HG03175 (cell line): ENCODE measurements around the gene ANKS1A.
"Not testable (repeated sequence)": the region's sequence is repeated elsewhere in the genome, so short reads cannot be mapped to it uniquely, and the experiment has no call there.

Experiments
- ATAC-seq: cut with Tn5 transposase; IDR thresholded peaks from one replicate; pipeline ENCODE4 v1.9.1; 2021; ENCODE audit warnings: mild to moderate bottlenecking, moderate library complexity; ENCODE audit not compliant: unreplicated experiment

Gene ANKS1A

DNA sequence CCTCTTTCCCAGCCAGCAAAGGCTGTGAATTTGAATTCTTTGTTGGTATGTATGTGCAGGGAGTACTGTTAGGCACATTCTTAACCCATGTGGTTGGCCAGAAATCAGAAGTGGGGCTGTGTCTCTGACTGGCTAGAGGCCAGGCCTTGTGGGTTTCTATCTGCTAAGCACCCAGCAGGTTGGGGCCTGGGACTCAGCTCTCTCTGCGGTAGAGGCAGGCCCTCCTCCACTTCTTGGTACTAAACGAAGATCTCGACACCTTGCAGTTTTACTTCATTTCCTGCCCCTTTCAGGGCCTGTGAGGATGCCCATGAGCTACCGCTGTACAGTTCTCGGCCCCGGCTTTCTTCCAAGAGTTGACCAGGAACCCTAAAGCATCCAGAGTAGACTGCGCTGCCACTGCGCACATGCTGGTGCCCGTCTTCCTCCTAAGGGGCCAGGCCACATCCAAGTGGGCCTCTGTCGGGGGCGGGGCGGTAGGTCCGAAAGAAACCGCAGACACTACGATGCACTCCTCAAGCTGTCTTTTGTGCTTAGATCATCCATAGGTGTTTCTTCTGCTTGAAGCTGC, 201.0 kb downstream of the ANKS1A start:
- ATAC-seq = no peak

DNA sequence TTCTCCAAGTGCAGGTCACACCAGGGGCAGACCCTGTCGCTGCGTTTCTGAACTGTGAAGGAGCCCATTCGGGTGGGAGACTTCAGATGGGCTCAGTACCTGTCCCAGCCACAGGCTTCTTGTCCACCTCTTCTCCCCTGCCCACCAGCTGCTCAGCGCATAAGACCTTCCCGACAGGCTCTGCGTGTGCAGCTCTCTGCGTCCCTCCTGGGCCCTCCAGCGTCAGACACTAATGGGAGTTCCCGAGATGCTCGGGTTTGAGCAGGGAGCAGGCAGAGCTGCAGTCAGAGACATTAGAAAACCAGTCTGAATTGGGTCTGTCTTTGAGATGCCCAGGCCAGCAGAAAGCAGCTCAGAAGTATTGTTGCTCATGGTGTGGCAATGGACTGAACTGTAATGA, 201.7 kb downstream of the ANKS1A start:
- ATAC-seq = no peak

DNA sequence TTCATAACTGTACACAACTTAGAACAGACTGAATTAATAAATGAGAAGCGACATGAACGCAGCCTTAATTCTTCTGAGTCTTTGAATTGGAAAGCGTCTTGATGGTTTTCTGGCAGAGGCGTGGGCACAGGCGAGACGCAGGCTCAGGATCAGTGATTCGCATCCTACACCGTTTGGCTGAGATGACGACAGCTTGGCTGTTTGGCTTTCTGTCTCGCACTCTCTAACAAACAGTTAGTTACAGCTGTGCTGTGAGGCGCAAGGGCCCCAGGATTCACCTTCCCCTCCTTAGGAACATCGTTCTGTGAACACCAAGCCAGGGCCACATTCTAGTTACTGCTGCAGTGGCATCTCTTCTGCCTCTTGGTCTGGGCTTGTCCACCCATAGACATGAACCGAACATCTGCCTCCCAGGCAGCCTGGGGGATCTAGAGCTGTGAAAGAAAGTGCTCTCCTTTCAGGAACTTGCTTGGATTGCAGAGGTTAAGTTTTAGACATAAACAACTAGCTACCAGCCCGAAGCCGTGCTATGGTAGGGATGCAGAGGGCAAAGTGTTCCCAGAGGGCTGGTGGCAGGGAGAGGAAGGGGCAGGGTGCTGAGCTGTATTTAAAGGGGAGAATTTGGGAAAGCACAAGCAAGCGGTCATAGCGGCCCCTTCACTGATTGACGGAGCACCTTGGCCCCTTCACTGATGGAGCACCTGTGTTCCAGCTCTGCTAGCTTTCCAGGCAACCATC, 202.5 kb downstream of the ANKS1A start:
- ATAC-seq = no peak

- no peak for ATAC-seq
These were observed 203.5 kb downstream of the ANKS1A start for GRCh38 chr6:35092362-35093117.

GRCh38 chr6:35093118-35093445, 204.0 kb downstream of the ANKS1A start:
- no peak for ATAC-seq

GRCh38 chr6:35093783-35094182, 204.7 kb downstream of the ANKS1A start:
- no peak for ATAC-seq

DNA sequence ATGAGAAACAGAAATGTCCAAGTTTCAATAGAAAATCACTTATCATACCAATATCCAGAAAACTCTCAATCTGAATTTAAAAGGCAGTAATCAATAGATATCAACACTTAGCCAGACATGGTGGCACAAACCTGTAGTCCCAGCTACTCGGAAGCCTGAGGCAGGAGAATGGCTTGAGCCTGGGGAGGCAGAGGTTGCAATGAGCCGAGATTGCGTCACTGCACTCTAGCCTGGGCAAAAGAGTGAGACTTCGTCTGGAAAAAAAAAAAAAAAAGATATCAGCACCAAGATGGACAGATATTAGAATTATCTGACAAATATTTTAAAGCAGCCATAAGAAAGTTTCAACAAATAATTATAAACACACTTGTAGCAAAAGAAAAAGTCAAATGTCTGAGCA, 205.1 kb downstream of the ANKS1A start:
- no peak for ATAC-seq

DNA sequence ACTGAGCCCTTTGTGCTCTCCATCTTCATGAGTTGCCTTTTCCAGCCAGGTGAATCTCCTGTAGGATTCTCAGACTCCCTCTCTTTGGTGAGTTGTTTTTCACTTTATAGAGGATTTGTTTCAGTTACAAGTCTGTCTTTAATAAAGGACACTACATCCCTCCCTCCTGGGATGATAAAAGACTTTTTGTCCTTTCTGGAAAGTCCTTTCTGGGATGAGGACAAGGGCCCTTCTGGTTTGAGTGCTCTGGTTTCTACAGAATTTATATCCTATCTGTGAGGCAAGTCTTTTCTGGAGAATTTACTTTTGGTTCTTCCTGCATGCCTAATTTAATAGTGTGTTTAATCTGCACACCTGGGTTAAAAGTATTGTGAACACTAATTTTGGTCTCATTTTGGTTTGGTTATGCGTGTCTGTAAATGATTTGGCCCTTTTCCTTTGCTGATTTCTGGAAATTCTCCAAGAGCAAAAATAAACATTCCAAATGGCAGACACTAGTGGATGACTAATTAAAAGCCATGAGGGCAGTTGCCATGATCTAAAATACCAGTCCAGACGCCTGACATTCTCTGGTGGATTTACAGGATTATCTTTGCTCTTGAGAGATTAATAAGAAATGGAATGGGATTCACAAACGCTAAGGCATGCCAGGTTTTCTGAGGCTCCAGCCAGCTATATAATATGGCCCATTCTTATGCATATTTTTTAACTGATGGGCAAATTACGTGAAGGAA, 207.2 kb downstream of the ANKS1A start:
- no peak for ATAC-seq

DNA sequence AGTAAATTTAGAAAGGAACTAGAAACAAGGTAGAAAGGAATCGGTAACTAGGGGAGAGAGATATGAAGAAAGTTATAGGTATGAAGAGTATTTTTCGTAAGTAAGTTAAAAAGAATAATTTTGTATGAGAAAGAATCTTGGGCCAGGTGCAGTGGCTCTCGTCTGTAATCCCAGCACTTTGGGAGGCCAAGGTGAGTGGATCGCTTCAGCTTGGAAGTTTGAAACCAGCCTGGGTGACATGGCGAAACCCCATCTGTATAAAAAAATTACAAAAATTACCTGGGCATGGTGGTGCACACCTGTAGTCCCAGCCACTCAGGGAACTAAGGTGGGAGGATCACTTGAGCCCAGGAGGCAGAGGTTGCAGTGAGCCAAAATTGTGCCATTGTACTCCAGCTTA, 210.1 kb downstream of the ANKS1A start:
- ATAC-seq = no peak

DNA sequence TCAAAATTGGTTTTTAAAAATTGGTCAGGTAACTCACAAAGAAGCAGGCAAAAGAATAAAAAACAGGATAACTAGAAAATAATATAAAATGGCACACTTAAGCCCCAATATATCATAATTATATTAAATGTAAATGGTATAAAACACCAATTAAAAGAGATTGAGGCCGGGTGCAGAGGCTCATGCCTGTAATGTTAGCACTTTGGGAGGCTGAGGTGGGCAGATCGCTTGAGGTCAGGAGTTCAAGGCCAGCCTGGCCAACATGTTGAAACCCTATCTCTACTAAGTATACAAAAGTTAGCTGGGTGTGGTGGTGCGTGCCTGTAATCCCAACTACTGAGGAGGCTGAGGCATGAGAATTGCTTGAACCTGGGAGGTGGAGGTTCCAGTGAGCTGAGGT, 216.0 kb downstream of the ANKS1A start:
- no peak for ATAC-seq

- ATAC-seq = not testable (repeated sequence)
These were observed 217.0 kb downstream of the ANKS1A start for GRCh38 chr6:35106061-35106460.

DNA sequence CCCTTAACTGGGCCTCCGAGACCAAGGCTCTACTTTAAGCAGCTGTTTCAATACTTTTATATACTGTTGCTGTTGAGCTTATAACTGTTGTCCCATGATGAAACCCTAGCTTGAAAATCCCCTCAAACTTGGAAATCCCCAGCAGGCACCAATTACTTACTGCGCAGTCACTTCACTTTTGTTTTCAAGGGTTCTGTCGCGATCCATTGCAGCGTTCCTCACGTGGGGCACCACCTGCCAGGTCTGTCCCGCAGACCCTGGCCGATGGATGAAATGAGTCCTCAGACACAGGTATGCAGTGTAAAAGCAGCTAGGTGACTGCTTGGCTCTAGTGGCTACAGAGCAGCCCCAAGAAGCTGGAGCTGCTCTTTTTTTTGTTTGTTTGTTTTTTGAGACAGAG, 218.2 kb downstream of the ANKS1A start:
- not testable (repeated sequence) for ATAC-seq

DNA sequence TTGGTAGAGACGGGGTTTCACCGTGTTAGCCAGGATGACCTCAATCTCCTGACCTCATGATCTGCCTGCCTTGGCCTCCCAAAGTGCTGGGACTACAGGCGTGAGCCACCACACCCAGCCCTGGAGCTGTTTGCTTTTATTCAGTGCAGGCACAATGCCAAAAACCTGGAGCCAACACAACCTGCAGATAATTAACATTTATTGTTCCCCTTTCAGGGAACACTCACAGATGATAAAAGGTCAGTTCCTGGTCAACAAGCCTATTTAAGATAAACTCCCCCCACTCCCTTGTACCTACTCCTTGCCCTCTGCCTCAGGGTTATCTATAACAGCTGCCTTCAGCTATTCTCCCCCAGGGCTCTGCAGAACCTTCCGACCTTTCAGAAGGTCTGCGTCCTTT, 218.7 kb downstream of the ANKS1A start:
- ATAC-seq = not testable (repeated sequence)

DNA sequence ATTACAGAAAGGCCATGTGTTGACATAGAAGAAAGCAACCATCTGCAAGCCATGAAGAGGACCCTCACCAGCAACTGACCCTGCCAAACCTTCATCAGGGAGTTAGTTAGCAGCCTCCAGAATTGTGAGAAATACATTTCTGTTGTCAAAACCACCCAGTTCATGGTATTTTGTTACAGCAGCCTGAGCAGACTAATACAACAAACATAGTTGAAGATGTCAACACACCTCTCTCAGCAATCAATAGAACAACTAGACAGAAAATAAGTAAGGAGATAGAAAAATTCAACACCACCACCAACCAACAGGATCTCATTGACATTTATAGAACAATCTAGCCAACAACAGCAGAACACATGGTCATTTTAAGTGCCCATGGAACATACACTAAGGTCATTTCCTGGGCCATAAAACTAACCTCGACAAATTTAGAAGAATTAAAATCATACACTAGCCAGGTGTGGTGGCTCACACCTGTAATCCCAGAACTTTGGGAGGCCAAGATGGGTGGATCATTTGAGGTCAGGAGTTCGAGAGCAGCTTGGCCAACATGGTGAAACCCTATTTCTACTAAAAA, 219.3 kb downstream of the ANKS1A start:
- no peak for ATAC-seq

- no peak for ATAC-seq
These were observed 231.7 kb downstream of the ANKS1A start for GRCh38 chr6:35120746-35121145.

DNA sequence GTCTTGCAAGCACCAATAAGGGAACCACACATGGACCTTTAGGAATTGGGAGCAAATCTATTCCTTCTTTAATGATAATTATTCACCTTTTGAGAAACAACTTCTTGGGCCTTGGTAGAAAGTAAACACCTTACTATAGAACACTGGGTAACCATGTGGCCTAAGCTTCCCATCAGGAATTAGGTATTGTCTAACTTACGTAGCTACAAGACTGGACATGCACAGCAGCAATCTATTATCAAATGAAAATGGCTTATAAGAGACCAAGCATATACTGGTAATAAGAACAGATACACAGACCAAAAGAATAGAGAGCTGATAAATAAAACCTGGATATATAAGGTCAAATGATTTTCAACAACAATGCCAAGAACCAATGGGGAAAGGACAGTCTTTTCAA, 235.3 kb downstream of the ANKS1A start:
- ATAC-seq = no peak

DNA sequence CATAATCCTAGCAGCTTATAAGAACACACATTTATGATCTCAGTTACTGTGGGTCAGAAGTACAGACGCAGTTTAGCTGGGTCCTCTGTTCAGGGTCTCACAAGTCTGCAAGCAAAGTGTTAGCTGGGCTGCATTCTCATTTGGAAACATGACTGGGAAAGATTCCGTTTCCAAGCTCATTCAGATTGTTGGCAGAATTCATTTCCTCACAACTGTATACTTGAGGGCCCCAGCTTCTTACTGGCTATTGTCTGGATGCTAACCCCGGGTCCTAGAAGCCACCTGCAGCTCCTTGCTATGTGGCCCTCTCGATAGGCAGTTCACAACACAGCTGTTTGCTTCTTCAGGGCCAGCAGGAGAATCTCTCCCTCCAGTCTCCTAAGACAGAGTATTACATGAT, 239.0 kb downstream of the ANKS1A start:
- no peak for ATAC-seq

- ATAC-seq = no peak
These were observed 239.4 kb downstream of the ANKS1A start for GRCh38 chr6:35128496-35128895.

- no peak for ATAC-seq
These were observed 247.1 kb downstream of the ANKS1A start for GRCh38 chr6:35136185-35136584.

- ATAC-seq = not testable (repeated sequence)
These were observed 249.1 kb downstream of the ANKS1A start for GRCh38 chr6:35138191-35138590.

GRCh38 chr6:35139470-35139869, 250.4 kb downstream of the ANKS1A start:
- ATAC-seq = no peak
